ENCODE results near the gene ARHGEF37.
"Not testable (repeated sequence)": the region's sequence is repeated elsewhere in the genome, so short reads cannot be mapped to it uniquely, and the experiment has no call there.

Gene ARHGEF37

DNA sequence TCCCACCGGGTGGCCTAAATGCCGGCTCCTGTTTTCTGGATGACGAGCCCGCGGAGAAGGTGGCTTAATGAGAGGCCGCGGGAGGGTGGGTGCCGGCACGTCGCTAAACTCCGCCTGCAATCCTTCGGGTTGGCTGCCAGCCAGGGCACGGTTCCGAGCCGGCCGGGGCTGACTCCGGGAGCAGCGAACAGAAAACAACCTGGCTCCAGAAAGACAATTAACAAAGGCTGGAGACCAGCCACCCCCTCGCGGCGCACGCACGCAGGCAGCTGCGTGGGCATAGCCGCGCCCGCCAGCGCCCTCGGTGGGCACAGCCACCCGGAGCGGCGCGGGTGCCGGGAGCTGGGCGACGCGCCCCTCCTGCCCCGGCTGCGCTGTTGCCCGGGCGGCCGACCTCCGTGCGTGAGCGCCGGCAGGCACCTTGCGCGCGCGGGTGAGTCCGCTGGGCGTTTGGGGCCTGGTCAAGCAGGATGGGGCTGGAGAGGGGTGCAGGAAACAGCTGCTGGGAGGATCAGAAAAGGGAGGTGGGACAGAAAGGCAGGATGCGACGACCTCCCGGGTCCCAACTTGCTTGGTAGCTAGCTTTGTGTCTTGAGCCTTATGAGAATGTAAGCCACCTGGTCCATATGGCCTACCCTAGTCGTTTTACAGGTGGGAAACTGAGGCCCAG is at the start of gene ARHGEF37:
Gene ARHGEF37 (plus strand): TSS at position 307 of the 670 bp plus-strand sequence. CDS start 16,272 bp downstream, outside the sequence.
- DNase-seq (ENCODE audit: insufficient read length, low spot score) (no peak), FAIRE-seq (no peak)
- TF ChIP-seq, protein P1, sequence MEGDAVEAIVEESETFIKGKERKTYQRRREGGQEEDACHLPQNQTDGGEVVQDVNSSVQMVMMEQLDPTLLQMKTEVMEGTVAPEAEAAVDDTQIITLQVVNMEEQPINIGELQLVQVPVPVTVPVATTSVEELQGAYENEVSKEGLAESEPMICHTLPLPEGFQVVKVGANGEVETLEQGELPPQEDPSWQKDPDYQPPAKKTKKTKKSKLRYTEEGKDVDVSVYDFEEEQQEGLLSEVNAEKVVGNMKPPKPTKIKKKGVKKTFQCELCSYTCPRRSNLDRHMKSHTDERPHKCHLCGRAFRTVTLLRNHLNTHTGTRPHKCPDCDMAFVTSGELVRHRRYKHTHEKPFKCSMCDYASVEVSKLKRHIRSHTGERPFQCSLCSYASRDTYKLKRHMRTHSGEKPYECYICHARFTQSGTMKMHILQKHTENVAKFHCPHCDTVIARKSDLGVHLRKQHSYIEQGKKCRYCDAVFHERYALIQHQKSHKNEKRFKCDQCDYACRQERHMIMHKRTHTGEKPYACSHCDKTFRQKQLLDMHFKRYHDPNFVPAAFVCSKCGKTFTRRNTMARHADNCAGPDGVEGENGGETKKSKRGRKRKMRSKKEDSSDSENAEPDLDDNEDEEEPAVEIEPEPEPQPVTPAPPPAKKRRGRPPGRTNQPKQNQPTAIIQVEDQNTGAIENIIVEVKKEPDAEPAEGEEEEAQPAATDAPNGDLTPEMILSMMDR (IDR thresholded peaks at IDR 0.05; ENCODE audit: insufficient read depth, missing control alignments), result no peak

DNA sequence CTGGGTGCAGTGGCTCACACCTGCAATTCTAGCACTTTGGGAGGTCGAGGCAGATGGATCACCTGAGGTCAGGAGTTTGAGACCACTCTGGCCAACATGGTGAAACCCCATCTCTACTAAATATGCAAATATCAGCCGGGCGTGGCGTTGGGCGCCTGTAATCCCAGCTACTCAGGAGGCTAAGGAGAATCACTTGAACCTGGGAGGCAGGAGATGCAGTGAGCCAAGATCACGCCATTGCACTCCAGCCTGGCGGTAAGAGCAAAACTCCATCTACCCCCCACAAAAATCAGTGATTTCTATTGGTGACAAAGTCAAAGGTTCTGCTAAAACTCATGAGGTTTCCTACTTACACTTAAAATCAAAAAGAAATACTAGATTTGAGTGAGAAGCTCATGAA is 48.9 kb upstream of the ARHGEF37 start:
- no peak for FAIRE-seq
- TF ChIP-seq, protein P1 (IDR thresholded peaks at IDR 0.05; ENCODE audit: insufficient read depth, missing control alignments), result no peak
- no peak for DNase-seq (ENCODE audit: insufficient read length, low spot score)

DNA sequence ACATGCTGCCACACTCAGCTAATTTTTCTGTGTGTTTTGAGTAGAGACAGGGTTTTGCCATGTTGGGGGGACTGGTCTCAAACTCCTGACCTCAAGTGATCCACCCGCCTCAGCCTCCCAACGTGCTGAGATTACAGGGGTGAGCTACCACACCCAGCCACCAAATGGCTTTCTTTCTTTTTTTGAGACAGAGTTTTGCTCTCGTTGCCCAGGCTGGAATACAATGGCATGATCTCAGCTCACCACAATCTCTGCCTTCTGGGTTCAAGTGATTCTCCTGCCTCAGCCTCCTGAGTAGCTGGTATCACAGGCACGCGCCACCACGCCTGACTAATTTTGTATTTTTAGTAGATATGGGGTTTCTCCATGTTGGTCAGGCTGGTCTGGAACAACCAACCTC is 45.5 kb upstream of the ARHGEF37 start:
- not testable (repeated sequence) for DNase-seq (ENCODE audit: insufficient read length, low spot score); FAIRE-seq

DNA sequence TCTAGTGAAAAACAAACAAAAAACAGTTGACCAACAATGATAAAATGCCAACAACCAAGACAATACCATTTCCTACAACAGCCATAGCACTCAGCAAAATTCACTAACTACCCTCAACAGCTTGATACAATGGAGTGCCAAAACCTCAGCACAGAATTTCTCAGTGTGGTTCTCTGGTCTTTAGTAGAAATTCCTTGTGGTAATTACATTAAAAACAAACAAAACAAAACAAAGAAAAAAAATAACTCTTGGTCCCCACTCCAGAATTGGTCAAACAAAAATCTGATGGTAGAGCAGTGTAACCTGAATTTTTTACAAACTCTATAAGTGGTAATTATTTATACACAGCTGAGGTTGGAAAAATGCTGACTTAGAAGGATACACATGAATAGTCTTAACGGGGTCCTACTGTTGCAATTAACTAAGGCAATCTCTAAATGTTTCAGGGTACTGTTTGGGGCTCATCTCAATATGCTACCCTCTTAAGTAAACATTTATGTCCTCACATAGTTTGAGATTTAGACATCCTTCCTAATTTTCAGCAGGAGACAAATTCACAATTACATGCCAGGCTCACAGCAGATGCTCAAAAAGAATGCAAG is 43.8 kb upstream of the ARHGEF37 start:
- FAIRE-seq (no peak), DNase-seq (ENCODE audit: insufficient read length, low spot score) (no peak)
- TF ChIP-seq, protein P1 (IDR thresholded peaks at IDR 0.05; ENCODE audit: insufficient read depth, missing control alignments), result no peak

DNA sequence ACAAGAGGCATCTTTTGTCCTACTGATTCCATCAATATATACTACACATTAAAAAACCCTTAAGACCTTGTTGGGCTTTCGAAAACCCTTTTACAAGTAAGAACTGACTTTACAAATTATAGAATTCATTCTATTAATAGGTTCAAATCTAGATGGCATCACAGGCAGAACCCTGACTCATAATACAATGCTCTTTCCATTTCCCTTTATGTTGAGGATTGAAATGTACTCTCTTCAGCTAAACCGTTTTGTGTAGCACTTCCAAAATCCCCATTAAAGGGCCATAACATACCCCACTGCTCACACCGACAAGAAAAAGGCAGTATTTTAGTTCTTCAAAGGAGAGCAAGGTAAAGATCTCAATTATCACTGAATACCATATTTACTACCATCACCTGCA is 41.2 kb upstream of the ARHGEF37 start:
- FAIRE-seq, result no peak
- TF ChIP-seq, protein P1 (IDR thresholded peaks at IDR 0.05; ENCODE audit: insufficient read depth, missing control alignments), result no peak
- DNase-seq (ENCODE audit: insufficient read length, low spot score), result no peak

- DNase-seq (ENCODE audit: insufficient read length, low spot score), result no peak
- TF ChIP-seq, protein P1 (IDR thresholded peaks at IDR 0.05; ENCODE audit: insufficient read depth, missing control alignments), result no peak
- FAIRE-seq, result no peak
Observed at GRCh38 chr5:149541893-149542292, 39.4 kb upstream of the ARHGEF37 start.

- TF ChIP-seq, protein P1 (IDR thresholded peaks at IDR 0.05; ENCODE audit: insufficient read depth, missing control alignments), result no peak
- FAIRE-seq, result no peak
Observed at GRCh38 chr5:149543361-149544027, 37.8 kb upstream of the ARHGEF37 start.

More at GRCh38 chr5:149543361-149544027, 37.8 kb upstream of the ARHGEF37 start:
- DNase-seq (ENCODE audit: insufficient read length, low spot score), result no peak
